Measurements from ENCODE around the gene WASF2. TPM values are rescaled to one million over a fixed set of nuclear protein-coding genes. Genes with fewer than 3 reads are reported as not detected.
"Not testable (repeated sequence)": the region's sequence is repeated elsewhere in the genome, so short reads cannot be mapped to it uniquely, and the experiment has no call there.

Gene WASF2
- total RNA-seq, 4 donors from 2014 or later: 52.5 to 74.5 (median 57.5) TPM

DNA sequence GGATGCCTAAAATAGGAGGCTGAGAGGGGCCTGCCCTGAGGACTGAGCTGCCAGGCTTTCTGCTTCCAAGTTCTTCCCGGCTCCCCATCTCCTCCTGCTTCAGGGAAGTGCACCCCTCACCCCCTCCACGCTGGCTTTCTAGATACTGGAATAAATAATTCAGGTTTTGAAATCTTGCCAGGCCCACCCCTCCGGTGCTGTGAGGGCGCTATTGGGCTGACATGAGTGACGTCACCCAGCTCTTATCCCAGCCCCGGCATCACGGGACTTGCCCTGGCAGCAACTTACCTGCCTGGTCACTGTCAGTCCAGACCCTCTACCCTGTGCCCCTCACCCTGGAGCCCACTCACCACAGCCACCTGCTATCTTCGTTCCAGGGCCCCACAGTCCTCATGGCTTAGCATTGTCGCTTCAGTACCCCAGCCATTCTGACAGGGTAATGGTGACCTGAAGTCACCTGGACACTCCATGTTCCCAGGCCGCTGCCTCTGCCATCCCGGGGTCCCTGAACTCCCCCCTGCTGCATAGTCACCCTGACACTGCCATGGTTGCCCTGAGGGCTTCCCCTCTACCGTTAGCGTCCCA lies 98.4 kb downstream of the WASF2 start:
- H3K36me3 ChIP-seq: no peaks in the 10 kb centered on the region
- H3K4me3 ChIP-seq: peak overlapping the region in 3 of 4 donors; percentile 54 to 59 (median 57)
- H3K27me3 ChIP-seq: no peaks in the 10 kb centered on the region
- peaks cover 7 to 20% (median 13%) of the 10 kb centered on the region in 4 donors for H3K4me1 ChIP-seq
- H3K9me3 ChIP-seq: no peaks in the 10 kb centered on the region
- H3K27ac ChIP-seq: peak overlapping the region in 1 of 4 donors; percentile 5
- DNase-seq: peak in 2 of 3 donors; percentile 34 to 68
- TF ChIP-seq, protein P1, sequence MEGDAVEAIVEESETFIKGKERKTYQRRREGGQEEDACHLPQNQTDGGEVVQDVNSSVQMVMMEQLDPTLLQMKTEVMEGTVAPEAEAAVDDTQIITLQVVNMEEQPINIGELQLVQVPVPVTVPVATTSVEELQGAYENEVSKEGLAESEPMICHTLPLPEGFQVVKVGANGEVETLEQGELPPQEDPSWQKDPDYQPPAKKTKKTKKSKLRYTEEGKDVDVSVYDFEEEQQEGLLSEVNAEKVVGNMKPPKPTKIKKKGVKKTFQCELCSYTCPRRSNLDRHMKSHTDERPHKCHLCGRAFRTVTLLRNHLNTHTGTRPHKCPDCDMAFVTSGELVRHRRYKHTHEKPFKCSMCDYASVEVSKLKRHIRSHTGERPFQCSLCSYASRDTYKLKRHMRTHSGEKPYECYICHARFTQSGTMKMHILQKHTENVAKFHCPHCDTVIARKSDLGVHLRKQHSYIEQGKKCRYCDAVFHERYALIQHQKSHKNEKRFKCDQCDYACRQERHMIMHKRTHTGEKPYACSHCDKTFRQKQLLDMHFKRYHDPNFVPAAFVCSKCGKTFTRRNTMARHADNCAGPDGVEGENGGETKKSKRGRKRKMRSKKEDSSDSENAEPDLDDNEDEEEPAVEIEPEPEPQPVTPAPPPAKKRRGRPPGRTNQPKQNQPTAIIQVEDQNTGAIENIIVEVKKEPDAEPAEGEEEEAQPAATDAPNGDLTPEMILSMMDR (IDR thresholded peaks at IDR 0.05): no peak
- TF ChIP-seq POLR2A (IDR thresholded peaks at IDR 0.05): no peak

DNA sequence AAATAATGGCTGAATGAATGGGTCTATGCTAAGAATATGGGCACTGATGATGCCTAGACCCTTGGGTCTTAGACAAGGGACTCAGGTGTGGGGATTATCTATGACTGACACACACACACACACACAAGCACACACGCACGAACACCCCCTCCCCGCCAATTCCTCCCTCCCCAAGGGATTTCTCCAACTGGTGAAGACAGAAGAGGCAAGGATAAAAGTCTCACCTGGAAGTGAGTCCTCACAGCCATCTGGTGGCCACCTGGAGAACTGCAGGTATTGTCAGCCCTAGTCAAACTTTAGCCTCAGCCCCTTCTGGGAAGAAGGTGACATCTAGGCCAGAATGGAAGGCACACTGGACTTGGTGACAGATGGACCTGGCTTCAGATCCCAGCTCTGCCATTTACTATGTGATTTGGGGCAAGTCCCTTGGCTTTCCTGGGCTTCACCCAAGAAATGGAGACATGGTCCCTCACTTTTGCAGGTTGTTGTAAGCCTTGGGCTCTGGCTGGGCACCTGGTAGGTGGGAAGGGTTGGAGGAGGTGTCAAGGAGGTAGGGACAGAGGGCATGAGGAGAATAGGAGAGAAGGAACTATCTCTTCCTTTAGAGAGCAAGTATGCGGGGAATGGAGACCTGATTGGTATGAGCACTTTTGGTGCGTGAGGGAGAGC lies 101.5 kb downstream of the WASF2 start:
- H3K36me3 ChIP-seq: no peaks in the 10 kb centered on the region
- DNase-seq: peak; percentile 80 to 92 (median 81)
- peaks cover 7 to 20% (median 13%) of the 10 kb centered on the region in 4 donors for H3K4me1 ChIP-seq
- no peak overlapping the region for H3K4me3 ChIP-seq
- H3K27ac ChIP-seq: no peak overlapping the region
- TF ChIP-seq POLR2A (IDR thresholded peaks at IDR 0.05): no peak
- TF ChIP-seq, protein P1 (IDR thresholded peaks at IDR 0.05): peak; percentile 81 to 93 (median 90)
- no peaks in the 10 kb centered on the region for H3K9me3 ChIP-seq
- H3K27me3 ChIP-seq: no peaks in the 10 kb centered on the region

DNA sequence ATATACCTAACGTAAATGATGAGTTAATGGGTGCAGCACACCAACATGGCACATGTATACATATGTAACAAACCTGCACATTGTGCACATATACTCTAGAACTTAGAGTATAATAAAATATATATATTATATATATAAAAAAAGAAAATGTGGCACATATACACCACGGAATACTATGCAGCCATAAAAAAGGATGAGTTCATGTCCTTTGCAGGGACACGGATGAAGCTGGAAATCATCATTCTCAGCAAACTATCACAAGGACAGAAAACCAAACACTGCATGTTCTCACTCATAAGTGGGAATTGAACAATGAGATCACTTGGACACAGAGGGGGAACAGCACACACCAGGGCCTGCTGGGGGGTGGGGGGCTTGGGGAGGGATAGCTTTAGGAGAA lies 105.2 kb downstream of the WASF2 start:
- not testable (repeated sequence) for H3K36me3 ChIP-seq, H3K4me3 ChIP-seq, H3K27me3 ChIP-seq, DNase-seq, H3K27ac ChIP-seq, H3K9me3 ChIP-seq, H3K4me1 ChIP-seq

DNA sequence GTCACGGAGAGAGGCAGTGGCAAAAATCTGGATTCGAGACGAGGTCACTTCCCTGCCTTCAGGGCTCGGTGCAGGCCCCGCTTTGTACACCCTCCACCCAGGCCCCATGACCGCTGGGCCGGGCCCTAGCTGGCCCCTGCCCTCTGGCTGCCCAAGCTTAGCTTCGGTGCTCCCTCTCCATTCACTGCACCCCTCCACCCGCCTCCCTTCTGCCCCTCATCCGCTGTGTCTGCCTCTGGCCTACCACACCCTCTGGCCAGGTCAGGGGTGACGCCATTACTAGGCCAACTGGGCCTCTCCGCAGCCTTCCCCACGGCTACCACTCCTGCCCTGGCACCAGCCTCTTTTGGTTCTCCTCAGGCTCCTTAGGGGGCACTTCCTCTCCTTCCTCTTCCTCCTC lies 106.3 kb downstream of the WASF2 start:
- no peak overlapping the region for H3K4me3 ChIP-seq
- H3K36me3 ChIP-seq: no peaks in the 10 kb centered on the region
- DNase-seq: no peak
- no peaks in the 10 kb centered on the region for H3K9me3 ChIP-seq
- no peak overlapping the region for H3K27ac ChIP-seq
- H3K27me3 ChIP-seq: no peaks in the 10 kb centered on the region
- TF ChIP-seq, protein P1 (IDR thresholded peaks at IDR 0.05): no peak
- no peak for TF ChIP-seq POLR2A (IDR thresholded peaks at IDR 0.05)
- H3K4me1 ChIP-seq: peaks cover 0 to 7% (median 0%) of the 10 kb centered on the region in 4 donors

DNA sequence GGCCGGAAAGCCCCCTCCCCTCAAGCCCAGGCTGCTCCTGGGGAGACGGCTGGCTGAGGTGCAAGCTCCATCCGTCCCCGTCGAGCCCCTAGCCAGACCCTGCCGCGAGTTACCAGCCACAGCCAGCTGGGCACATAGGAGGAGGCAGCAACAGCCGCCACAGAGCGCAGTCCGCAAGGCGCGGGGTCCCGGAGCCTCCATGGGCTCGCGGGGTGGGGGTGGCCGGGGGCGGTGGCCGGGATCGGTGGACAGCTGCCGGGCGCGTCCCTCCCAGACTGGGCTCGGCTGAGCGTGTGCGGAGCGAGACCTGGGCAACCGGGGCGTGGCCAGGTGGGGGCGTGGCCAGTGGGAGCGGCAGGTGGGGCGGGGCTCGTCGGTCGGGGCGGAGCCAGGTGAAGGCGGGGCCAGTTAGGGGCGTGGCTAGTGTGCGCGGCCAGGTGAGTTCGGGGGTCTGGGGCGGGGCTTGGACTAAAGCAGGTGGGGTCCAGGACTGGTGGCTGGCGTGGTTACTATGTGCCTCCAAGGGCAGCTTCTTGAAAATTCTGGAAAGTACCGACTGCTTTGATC lies 106.8 kb downstream of the WASF2 start, which contains the start of gene CD164L2:
Gene CD164L2 (minus strand): TSS at position 295 of the 567 bp plus-strand sequence. CDS start 94 bp downstream, at position 201.
- Histone ChIP-seq H3K4me3 (peak within 1 kb of the TSS in 2 of 4 donors; percentile 33 to 34), H3K27ac (no peak within 1 kb of the TSS), H3K4me1 (peaks cover 0 to 7% (median 0%) of the 10 kb centered on the region in 4 donors), H3K36me3 (no peaks in the 10 kb centered on the region), H3K9me3 (no peaks in the 10 kb centered on the region), H3K27me3 (no peaks in the 10 kb centered on the region)
- DNase-seq: peak in 2 of 3 donors; percentile 79 to 87
- TF ChIP-seq, protein P1 (IDR thresholded peaks at IDR 0.05): no peak
- TF ChIP-seq POLR2A (IDR thresholded peaks at IDR 0.05): no peak

Measured in Peyer's patch (tissue), 4 donors.